ENCODE measurements around the gene RPS6KA1.

GRCh38 chr1:26552720-26553119 lies 23.2 kb downstream of the RPS6KA1 start:
- TF ChIP-seq ZNF274 (IDR thresholded peaks at IDR 0.05; ENCODE audit: low read depth, low read length) (no peak), YY1 (IDR thresholded peaks at IDR 0.05; ENCODE audit: insufficient read depth, insufficient read length) (no peak)
